ENCODE results near the gene TMEM39A. TPM values are rescaled to one million over a fixed set of nuclear protein-coding genes. Genes with fewer than 3 reads are reported as not detected.

The TMEM39A gene
- total and polyA plus RNA-seq, 10 of the 15 experiments (the other 5 are each of a cell fraction or from before 2014, with no cell fraction given), result 10.8 to 44.7 (median 33.2) TPM

DNA sequence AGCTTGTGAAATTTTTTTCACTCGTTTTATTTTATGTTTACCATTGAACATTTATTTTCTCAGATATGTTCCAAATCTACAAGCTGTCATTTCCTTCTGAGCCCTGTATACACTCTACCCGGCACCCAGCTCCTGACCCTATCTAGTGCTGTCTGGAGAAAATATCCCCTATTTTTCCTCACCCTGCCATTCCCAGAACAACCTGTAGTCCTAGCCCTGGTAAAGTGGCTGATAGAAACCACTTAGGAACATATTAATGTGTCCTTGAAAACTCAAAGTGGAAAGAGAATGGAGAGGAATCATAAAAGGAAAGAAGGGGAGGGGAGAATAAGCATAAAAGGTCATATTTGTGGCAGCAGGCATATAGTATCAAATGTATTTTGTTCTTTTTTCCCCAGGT lies 26.7 kb upstream of the TMEM39A start:
- H3K79me2 ChIP-seq (ENCODE audit: control insufficient read depth, insufficient read depth, low read length), result no peaks in the 10 kb centered on the region
- H2AFZ ChIP-seq (ENCODE audit: control insufficient read depth, low read depth, low read length), result no peak overlapping the region
- H3K9ac ChIP-seq (ENCODE audit: control insufficient read depth, insufficient read depth, low read length), result no peak overlapping the region
- in situ Hi-C loops (cut with MboI), result no loop called here
- FAIRE-seq (no peak), DNase-seq (ENCODE audit: low read depth, low spot score) (no peak), ATAC-seq (no peak)
- H3K27me3 ChIP-seq (replicated peaks in 1 of 2; ENCODE audit: control insufficient read depth in 2 of 2, insufficient read depth in 2 of 2, low read length in 1 of 2), result no peaks in the 10 kb centered on the region
- H3K4me3 ChIP-seq, result no peak overlapping the region
- H4K20me1 ChIP-seq (ENCODE audit: control insufficient read depth, insufficient read depth), result no peaks in the 10 kb centered on the region
- H3K4me1 ChIP-seq (ENCODE audit: control insufficient read depth, insufficient read depth, low read length), result no peaks in the 10 kb centered on the region
- no TSS peak for BruUV-seq (replicated peaks)
- SMC1A ChIA-PET (ENCODE audit: uncharacterized antibody, unreplicated experiment), result interaction anchor here (0.6 to 2.9 kb wide), 6 partner anchors 17 to 112 kb away, joined by 3 to 9 read pairs (median 4); partner anchors contain the start of gene TMEM39A
- H3K4me2 ChIP-seq (ENCODE audit: control insufficient read depth, insufficient read depth), result no peak overlapping the region
- TF ChIP-seq IRF4 (IDR thresholded peaks at IDR 0.05; ENCODE audit: low read depth, low read length) (no peak), CREB1 (IDR thresholded peaks at IDR 0.05; ENCODE audit: low read depth) (no peak), KDM1A (IDR thresholded peaks at IDR 0.05; ENCODE audit: borderline replicate concordance) (no peak)
- TF ChIP-seq, protein P1, sequence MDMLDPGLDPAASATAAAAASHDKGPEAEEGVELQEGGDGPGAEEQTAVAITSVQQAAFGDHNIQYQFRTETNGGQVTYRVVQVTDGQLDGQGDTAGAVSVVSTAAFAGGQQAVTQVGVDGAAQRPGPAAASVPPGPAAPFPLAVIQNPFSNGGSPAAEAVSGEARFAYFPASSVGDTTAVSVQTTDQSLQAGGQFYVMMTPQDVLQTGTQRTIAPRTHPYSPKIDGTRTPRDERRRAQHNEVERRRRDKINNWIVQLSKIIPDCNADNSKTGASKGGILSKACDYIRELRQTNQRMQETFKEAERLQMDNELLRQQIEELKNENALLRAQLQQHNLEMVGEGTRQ (IDR thresholded peaks at IDR 0.05; ENCODE audit: borderline replicate concordance, low read depth, low read length), result no peak
- no peak overlapping the region for H3K27ac ChIP-seq (ENCODE audit: control insufficient read depth, insufficient read depth)
- intact Hi-C loops (cut with micrococcal nuclease; ENCODE audit: unreplicated experiment), result no loop called here
- RAD21 ChIA-PET (ENCODE audit: unreplicated experiment), result no interaction called here
- 100% methylated on average over 2 of the region's 2 CpGs for WGBS (ENCODE audit: insufficient coverage, insufficient replicate concordance, low lambda C conversion rate, missing lambda C conversion rate)
- POLR2A ChIA-PET, result interaction anchor here (1.5 to 2.0 kb wide), 2 partner anchors 8 to 13 kb away, joined by 5 to 7 read pairs; partner anchors contain the start of gene TIMMDC1
- H3K36me3 ChIP-seq (ENCODE audit: control insufficient read depth in 2 of 2, insufficient read depth in 2 of 2, low read length in 1 of 2), result peaks cover 4 to 30% of the 10 kb centered on the region in 2 experiments
- no peaks in the 10 kb centered on the region for H3K9me3 ChIP-seq (replicated peaks; ENCODE audit: control insufficient read depth, insufficient read depth, low read length)
- CTCF ChIA-PET, result interaction anchor here (1.9 kb wide), 1 partner anchor 14 kb away, joined by 4 read pairs; no protein-coding TSS in a partner anchor

DNA sequence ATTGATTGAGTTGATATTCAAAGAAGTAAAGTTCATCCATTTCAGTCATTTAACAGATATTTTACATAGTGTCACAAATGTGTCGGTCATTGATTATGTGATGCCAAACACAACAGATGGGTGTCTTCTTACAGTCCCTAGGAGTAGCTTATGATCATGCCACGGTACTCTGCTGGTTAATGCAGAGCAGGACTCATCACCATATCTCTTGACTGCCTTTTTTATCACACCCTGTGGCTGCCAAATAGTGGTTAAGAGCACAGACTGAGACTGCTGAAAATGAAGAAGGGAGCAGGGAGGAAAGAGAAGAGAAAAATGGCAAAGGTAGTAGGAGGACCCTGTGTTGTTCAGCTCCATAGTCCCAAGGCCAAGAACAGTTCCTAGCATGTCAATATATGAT lies 22.1 kb upstream of the TMEM39A start:
- Histone ChIP-seq H3K27ac (ENCODE audit: control insufficient read depth, insufficient read depth) (no peak overlapping the region), H3K27me3 (replicated peaks in 1 of 2; ENCODE audit: control insufficient read depth in 2 of 2, insufficient read depth in 2 of 2, low read length in 1 of 2) (no peaks in the 10 kb centered on the region), H3K4me2 (ENCODE audit: control insufficient read depth, insufficient read depth) (no peak overlapping the region), H4K20me1 (ENCODE audit: control insufficient read depth, insufficient read depth) (no peaks in the 10 kb centered on the region), H3K4me1 (ENCODE audit: control insufficient read depth, insufficient read depth, low read length) (no peaks in the 10 kb centered on the region), H3K36me3 (ENCODE audit: control insufficient read depth in 2 of 2, insufficient read depth in 2 of 2, low read length in 1 of 2) (peaks cover 4 to 23% of the 10 kb centered on the region in 2 experiments), H2AFZ (ENCODE audit: control insufficient read depth, low read depth, low read length) (no peak overlapping the region), H3K4me3 (no peak overlapping the region), H3K9ac (ENCODE audit: control insufficient read depth, insufficient read depth, low read length) (no peak overlapping the region), H3K79me2 (ENCODE audit: control insufficient read depth, insufficient read depth, low read length) (no peaks in the 10 kb centered on the region), H3K9me3 (replicated peaks; ENCODE audit: control insufficient read depth, insufficient read depth, low read length) (no peaks in the 10 kb centered on the region)
- 79% methylated on average over 2 of the region's 2 CpGs for WGBS (ENCODE audit: insufficient coverage, insufficient replicate concordance, low lambda C conversion rate, missing lambda C conversion rate)
- intact Hi-C loops (cut with micrococcal nuclease; ENCODE audit: unreplicated experiment) (no loop called here), in situ Hi-C loops (cut with MboI) (no loop called here)
- ATAC-seq, result no peak
- ChIA-PET CTCF (interaction anchor here (1.0 kb wide), 1 partner anchor 205 kb away, joined by 3 read pairs; no protein-coding TSS in a partner anchor), RAD21 (ENCODE audit: unreplicated experiment) (no interaction called here), POLR2A (interaction anchor here (0.6 kb wide), 1 partner anchor 13 kb away, joined by 4 read pairs; no protein-coding TSS in a partner anchor), SMC1A (ENCODE audit: uncharacterized antibody, unreplicated experiment) (interaction anchor here (0.5 to 1.6 kb wide), 2 partner anchors 9 to 14 kb away, joined by 3 to 7 read pairs; no protein-coding TSS in a partner anchor)
- DNase-seq (ENCODE audit: low read depth, low spot score), result no peak
- FAIRE-seq, result no peak
- BruUV-seq (replicated peaks), result no TSS peak
- no peak for TF ChIP-seq SIN3A (IDR thresholded peaks at IDR 0.05; ENCODE audit: low read depth, low read length)
- TF ChIP-seq ASH2L (IDR thresholded peaks at IDR 0.05; ENCODE audit: borderline replicate concordance, low read depth), result no peak
- TF ChIP-seq ZSCAN29 (IDR thresholded peaks at IDR 0.05), result no peak
- no peak for TF ChIP-seq MYC (IDR thresholded peaks at IDR 0.05; ENCODE audit: insufficient read depth, insufficient read length, insufficient replicate concordance, low read length, severe bottlenecking)
- no peak for TF ChIP-seq JUNB (IDR thresholded peaks at IDR 0.05)
- no peak for TF ChIP-seq TCF12 (IDR thresholded peaks at IDR 0.05; ENCODE audit: low read depth, low read length)
- TF ChIP-seq KAT2A (conservative IDR thresholded peaks at IDR 0.05; ENCODE audit: control insufficient read depth, low read depth, low read length), result no peak
- TF ChIP-seq KDM1A (IDR thresholded peaks at IDR 0.05; ENCODE audit: borderline replicate concordance), result no peak
- TF ChIP-seq, protein P2, sequence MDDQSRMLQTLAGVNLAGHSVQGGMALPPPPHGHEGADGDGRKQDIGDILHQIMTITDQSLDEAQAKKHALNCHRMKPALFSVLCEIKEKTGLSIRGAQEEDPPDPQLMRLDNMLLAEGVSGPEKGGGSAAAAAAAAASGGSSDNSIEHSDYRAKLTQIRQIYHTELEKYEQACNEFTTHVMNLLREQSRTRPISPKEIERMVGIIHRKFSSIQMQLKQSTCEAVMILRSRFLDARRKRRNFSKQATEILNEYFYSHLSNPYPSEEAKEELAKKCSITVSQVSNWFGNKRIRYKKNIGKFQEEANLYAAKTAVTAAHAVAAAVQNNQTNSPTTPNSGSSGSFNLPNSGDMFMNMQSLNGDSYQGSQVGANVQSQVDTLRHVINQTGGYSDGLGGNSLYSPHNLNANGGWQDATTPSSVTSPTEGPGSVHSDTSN (IDR thresholded peaks at IDR 0.05; ENCODE audit: insufficient replicate concordance, low read depth, low read length), result no peak
- TF ChIP-seq CHD2 (IDR thresholded peaks at IDR 0.05; ENCODE audit: borderline replicate concordance, low read depth, low read length), result no peak
- TF ChIP-seq GATAD2B (conservative IDR thresholded peaks at IDR 0.05; ENCODE audit: low read depth), result no peak
- TF ChIP-seq NR2C1 (IDR thresholded peaks at IDR 0.05), result no peak

All from GM12878 (cell line).